K562 (cell line): Measurements from ENCODE around the gene CLK3. TPM values are rescaled to one million over a fixed set of nuclear protein-coding genes. Genes with fewer than 3 reads are reported as not detected.

ENCODE experiments used
- BMI1 ChIP-seq: fragments of 150-350 bp; IDR thresholded peaks from 2 replicates; pipeline ENCODE4 v1.6.1; 2014; ENCODE audit warnings: low read length
- E4F1 ChIP-seq: fragments of 250-450 bp; sonication (Bioruptor Pico); IDR thresholded peaks from 2 replicates; pipeline ENCODE4 v1.5.0; 2021; ENCODE audit warnings: mild to moderate bottlenecking, borderline replicate concordance
- FOXA1 ChIP-seq: fragments of 450-650 bp; IDR thresholded peaks from 2 replicates; pipeline ENCODE4 v1.6.1; 2016; ENCODE audit warnings: mild to moderate bottlenecking, borderline replicate concordance
- FOXK2 ChIP-seq, 2 experiments: fragments of 450-650 bp; IDR thresholded peaks in 1 of 2; conservative IDR thresholded peaks in 1 of 2; 2 replicates each; pipeline ENCODE4 v1.6.1; 2016; ENCODE audit warnings: low read depth in 2 of 2, mild to moderate bottlenecking in 1 of 2
- HDGF ChIP-seq: fragments of 450-650 bp; IDR thresholded peaks from 2 replicates; pipeline ENCODE4 v1.6.1; 2016
- HES1 ChIP-seq: fragments of 450-650 bp; IDR thresholded peaks from 2 replicates; pipeline ENCODE4 v1.6.1; 2016; ENCODE audit warnings: low read depth, mild to moderate bottlenecking, moderate library complexity
- HOMEZ ChIP-seq: fragments of 250-450 bp; sonication (Bioruptor Pico); IDR thresholded peaks from 2 replicates; pipeline ENCODE4 v1.4.0; 2020; ENCODE audit warnings: mild to moderate bottlenecking, moderate library complexity
- SMARCA5 ChIP-seq: fragments of 450-650 bp; IDR thresholded peaks from 2 replicates; pipeline ENCODE4 v1.6.1; 2016
- TOE1 ChIP-seq, 2 experiments: fragments of 450-650 bp in 1 of 2; sonication (generic) in 1 of 2; formaldehyde crosslinking in 1 of 2; IDR thresholded peaks; 2 replicates each; pipeline versions ENCODE4 v1.7.1 to v1.8.0; 2016 to 2022; ENCODE audit warnings: borderline replicate concordance in 2 of 2, mild to moderate bottlenecking in 2 of 2, antibody characterized with exemption in 1 of 2, inconsistent platforms in 1 of 2, low read depth in 1 of 2, missing genetic modification reagents in 1 of 2, moderate library complexity in 1 of 2
- ZBTB40 ChIP-seq, 2 experiments: fragments of 450-650 bp in 1 of 2; sonication (generic) in 1 of 2; formaldehyde crosslinking in 1 of 2; IDR thresholded peaks; 2 replicates each; pipeline versions ENCODE4 v1.7.1 to v1.9.0; 2016 to 2022; ENCODE audit warnings: inconsistent platforms in 1 of 2, mild to moderate bottlenecking in 1 of 2, missing genetic modification reagents in 1 of 2
- ZNF217 ChIP-seq: sonication (generic); formaldehyde crosslinking; IDR thresholded peaks from 2 replicates; pipeline ENCODE4 v1.8.0; 2022; ENCODE audit warnings: mild to moderate bottlenecking, missing genetic modification reagents
- ZNF324 ChIP-seq: fragments of 250-450 bp; sonication (Bioruptor Pico); IDR thresholded peaks from 2 replicates; pipeline ENCODE4 v1.4.0; 2020; ENCODE audit warnings: mild to moderate bottlenecking
- ZNF583 ChIP-seq: fragments of 250-450 bp; sonication (Bioruptor Pico); IDR thresholded peaks from 2 replicates; pipeline ENCODE4 v1.4.0; 2020
- polyA plus RNA-seq, 8 experiments: library from polyadenylated mRNA; depleted of rRNA in 4 of 8; stranded (reverse) in 5 of 8; unstranded in 3 of 8; fragments of >200 nt; fragmentation: Nextera tagmentation in 2 of 8; fragmentation: Illumina TruSeq in 1 of 8; extraction: Ambion mirVana in 2 of 8; extraction: Trizol in 1 of 8; gene quantifications; 2 replicates each; pipeline versions ENCODE4 v1.2.1 to v1.2.3, GENCODE V29; 2011 to 2014; ENCODE audit warnings: inconsistent platforms in 1 of 8, missing spikeins in 1 of 8
- total RNA-seq, 7 experiments: library from RNA; depleted of rRNA in 6 of 7; stranded (reverse); fragments of >200 nt in 6 of 7; fragmentation: Illumina TruSeq in 2 of 7; extraction: Trizol in 2 of 7; gene quantifications; 2 replicates each; pipeline versions ENCODE4 v1.2.1 to v1.2.3, GENCODE V29; 2011 to 2021; ENCODE audit warnings: low replicate concordance in 1 of 7

The CLK3 gene
- total and polyA plus RNA-seq, 9 of the 15 experiments (the other 6 are each of a cell fraction or from before 2014, with no cell fraction given), result 1.2 to 95.2 (median 51.7) TPM

- TF ChIP-seq ZBTB40 (IDR thresholded peaks at IDR 0.05) (no peak), ZBTB40 (CRISPR knock-in tag; IDR thresholded peaks at IDR 0.05) (no peak), ZNF583 (CRISPR knock-in tag) (peak; percentile 77), FOXK2 (conservative IDR thresholded peaks at IDR 0.05 in 1 of 2, IDR thresholded peaks at IDR 0.05 in 1 of 2; ENCODE audit: low read depth in 2 of 2) (peak; percentile 49 to 66; a peak in 2 of 4 replicates), BMI1 (no peak), ZNF324 (CRISPR knock-in tag) (peak; percentile 69), ZNF217 (CRISPR knock-in tag) (no peak), SMARCA5 (no peak), HOMEZ (CRISPR knock-in tag) (no peak), FOXA1 (no peak), HDGF (no peak), TOE1 (IDR thresholded peaks at IDR 0.05; ENCODE audit: borderline replicate concordance) (no peak), TOE1 (CRISPR knock-in tag; IDR thresholded peaks at IDR 0.05; ENCODE audit: borderline replicate concordance, low read depth) (no peak), HES1 (peak; percentile 87), E4F1 (CRISPR knock-in tag) (no peak)
Observed at GRCh38 chr15:74610302-74610951, 5.2 kb upstream of the CLK3 start (continued).
